Loucy (cell line): ENCODE results near the gene ADAMTS6.

Source experiments
- H2AFZ ChIP-seq: fragments of 200-600 bp; sonication (generic); 2 replicates; pipeline ENCODE4 v1.6.0; 2016; ENCODE audit warnings: antibody characterized with exemption, mild to moderate bottlenecking, low read length, moderate library complexity
- H3F3A ChIP-seq: fragments of 200-600 bp; 2 replicates; pipeline ENCODE4 v1.6.0; 2016; ENCODE audit warnings: antibody characterized with exemption, low read depth, mild to moderate bottlenecking
- H3K27me3 ChIP-seq: fragments of 200-600 bp; sonication (generic); 2 replicates; pipeline ENCODE4 v1.6.1; 2014; ENCODE audit warnings: low read length, mild to moderate bottlenecking; ENCODE audit not compliant: insufficient read depth, poor library complexity, severe bottlenecking
- H3K36me3 ChIP-seq: fragments of 200-600 bp; sonication (generic); 2 replicates; pipeline ENCODE4 v1.6.1; 2016; ENCODE audit warnings: low read length; ENCODE audit not compliant: insufficient read depth
- H3K4me1 ChIP-seq: fragments of 200-600 bp; sonication (generic); 2 replicates; pipeline ENCODE4 v1.5.1; 2014; ENCODE audit warnings: low read length, mild to moderate bottlenecking; ENCODE audit not compliant: insufficient read depth, poor library complexity, severe bottlenecking
- H3K4me2 ChIP-seq: fragments of 200-600 bp; sonication (generic); 2 replicates; pipeline ENCODE4 v1.6.0; 2014; ENCODE audit warnings: antibody characterized with exemption, low read length, low read depth, mild to moderate bottlenecking; ENCODE audit not compliant: poor library complexity, severe bottlenecking
- H3K4me3 ChIP-seq: fragments of 200-600 bp; sonication (generic); 2 replicates; pipeline ENCODE4 v1.5.1; 2014; ENCODE audit warnings: low read length, mild to moderate bottlenecking, mixed read lengths; ENCODE audit not compliant: poor library complexity, severe bottlenecking
- H3K79me2 ChIP-seq: fragments of 200-600 bp; sonication (generic); 2 replicates; pipeline ENCODE4 v1.6.1; 2014; ENCODE audit warnings: low read length; ENCODE audit not compliant: insufficient read depth
- H3K9ac ChIP-seq: fragments of 200-600 bp; sonication (generic); 2 replicates; pipeline ENCODE4 v1.6.0; 2014; ENCODE audit warnings: mild to moderate bottlenecking, low read depth, low read length, moderate library complexity; ENCODE audit not compliant: poor library complexity, severe bottlenecking
- H3K9me2 ChIP-seq: fragments of 200-600 bp; sonication (generic); replicated peaks from 2 replicates; pipeline ENCODE4 v1.6.1; 2016; ENCODE audit warnings: low read depth, low read length, mixed read lengths
- H3K9me3 ChIP-seq: fragments of 200-600 bp; sonication (generic); 2 replicates; pipeline ENCODE4 v1.6.1; 2014; ENCODE audit warnings: mild to moderate bottlenecking, antibody characterized with exemption, low read length, low read depth; ENCODE audit not compliant: insufficient read depth
- H4K20me1 ChIP-seq: fragments of 200-600 bp; sonication (generic); 2 replicates; pipeline ENCODE4 v1.6.0; 2014; ENCODE audit warnings: antibody characterized with exemption, low read length, mild to moderate bottlenecking; ENCODE audit not compliant: insufficient read depth, poor library complexity, severe bottlenecking
- CTCF ChIP-seq: fragments of 200-600 bp; sonication (generic); conservative IDR thresholded peaks from 2 replicates; pipeline ENCODE4 v1.5.1; 2014; ENCODE audit warnings: mild to moderate bottlenecking, antibody characterized with exemption, low read length
- EZH2phosphoT487 ChIP-seq: fragments of 200-600 bp; IDR thresholded peaks from 2 replicates; pipeline ENCODE4 v1.6.1; 2018; ENCODE audit warnings: antibody characterized with exemption, mild to moderate bottlenecking, moderate library complexity, borderline replicate concordance

Gene ADAMTS6

DNA sequence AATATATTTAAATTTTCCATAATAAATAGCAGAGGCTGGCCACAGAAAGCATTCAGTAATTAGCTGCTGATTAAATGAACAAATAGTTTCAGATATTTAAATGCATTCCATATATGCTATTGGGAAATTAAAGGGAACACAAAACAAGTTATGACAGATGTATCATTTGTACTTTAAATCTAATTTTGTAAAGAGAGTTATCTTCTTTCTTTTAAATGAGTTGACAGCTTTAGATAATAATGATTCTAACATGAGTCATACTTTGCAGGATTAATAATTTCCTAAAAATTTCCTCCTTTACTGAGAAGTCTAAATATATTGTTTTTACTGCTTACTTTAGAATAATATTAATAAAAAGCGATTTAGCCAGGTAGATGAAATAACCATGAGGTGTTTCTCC, 320.1 kb downstream of the ADAMTS6 start:
- H4K20me1 ChIP-seq, result no peaks in the 10 kb centered on the region
- peaks cover 8% of the 10 kb centered on the region for H3K4me1 ChIP-seq
- TF ChIP-seq CTCF, result no peak
- TF ChIP-seq EZH2phosphoT487, result no peak
- H3K4me3 ChIP-seq, result no peak overlapping the region
- H3K79me2 ChIP-seq, result no peaks in the 10 kb centered on the region
- no peaks in the 10 kb centered on the region for H3K9me2 ChIP-seq
- H3K9me3 ChIP-seq, result no peaks in the 10 kb centered on the region
- no peaks in the 10 kb centered on the region for H3F3A ChIP-seq
- H3K27me3 ChIP-seq, result no peaks in the 10 kb centered on the region
- H3K4me2 ChIP-seq, result no peak overlapping the region
- no peak overlapping the region for H3K9ac ChIP-seq
- H3K36me3 ChIP-seq, result no peaks in the 10 kb centered on the region
- no peak overlapping the region for H2AFZ ChIP-seq

DNA sequence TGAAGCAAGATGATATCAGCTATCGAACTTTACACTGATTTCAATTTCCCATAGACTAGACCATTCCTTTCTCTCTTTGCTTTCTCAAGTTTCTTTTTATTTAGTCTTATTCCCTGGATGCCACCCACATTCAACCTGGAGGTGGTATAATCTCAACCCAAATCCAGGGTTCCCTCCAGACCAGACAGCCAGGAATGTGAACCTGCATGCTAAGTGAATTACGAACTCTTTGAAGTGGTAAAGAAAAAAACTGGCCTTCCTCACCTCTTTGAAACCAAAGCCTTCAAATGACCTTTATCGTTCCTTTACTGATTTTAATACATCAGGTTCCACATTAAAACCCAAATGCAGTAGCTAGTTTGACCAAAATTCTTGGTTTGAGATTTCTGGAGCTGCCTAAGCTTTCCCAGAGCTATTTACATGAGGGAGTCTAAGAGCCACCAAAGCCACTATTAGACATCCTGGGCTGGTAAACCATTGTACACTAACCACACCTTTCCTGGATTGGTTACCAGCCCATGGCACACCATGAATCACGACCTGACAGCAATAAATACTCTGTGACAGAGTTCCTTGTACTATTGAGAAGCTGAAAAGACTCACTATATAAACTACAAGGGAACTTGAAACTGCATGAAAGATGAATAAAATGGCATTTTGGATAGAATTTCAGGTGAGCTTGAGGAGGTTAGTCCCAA, 323.7 kb downstream of the ADAMTS6 start:
- Histone ChIP-seq H4K20me1 (no peaks in the 10 kb centered on the region), H3K4me2 (no peak overlapping the region), H3K36me3 (no peaks in the 10 kb centered on the region), H3F3A (no peaks in the 10 kb centered on the region), H2AFZ (no peak overlapping the region), H3K4me1 (peaks cover 8% of the 10 kb centered on the region), H3K9ac (no peak overlapping the region), H3K4me3 (no peak overlapping the region), H3K9me3 (no peaks in the 10 kb centered on the region), H3K79me2 (no peaks in the 10 kb centered on the region), H3K27me3 (no peaks in the 10 kb centered on the region), H3K9me2 (no peaks in the 10 kb centered on the region)
- TF ChIP-seq CTCF (no peak), EZH2phosphoT487 (no peak)

DNA sequence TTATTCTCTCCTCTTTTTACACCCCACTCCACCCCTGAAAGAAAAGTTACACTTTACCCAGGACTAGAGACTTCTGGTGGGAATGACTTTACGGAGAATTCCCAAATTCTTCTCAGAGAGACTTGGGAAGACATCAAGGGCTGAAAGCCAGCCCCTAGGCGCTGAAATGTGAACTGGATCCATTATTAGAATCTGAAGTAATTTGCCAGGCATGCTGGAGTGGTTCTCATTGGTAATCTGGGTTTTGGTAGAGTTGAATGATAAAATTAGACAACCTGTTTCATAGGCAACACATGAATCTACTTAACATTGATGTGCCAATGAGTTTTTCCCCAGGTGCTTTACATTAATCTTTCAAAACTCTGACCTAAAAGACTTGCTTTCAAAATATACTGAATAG, 324.8 kb downstream of the ADAMTS6 start:
- Histone ChIP-seq H3K9me3 (no peaks in the 10 kb centered on the region), H2AFZ (no peak overlapping the region), H3K36me3 (no peaks in the 10 kb centered on the region), H3K4me3 (no peak overlapping the region), H3K27me3 (no peaks in the 10 kb centered on the region), H3F3A (no peaks in the 10 kb centered on the region), H3K79me2 (no peaks in the 10 kb centered on the region), H3K9ac (no peak overlapping the region), H4K20me1 (no peaks in the 10 kb centered on the region), H3K4me1 (peaks cover 8% of the 10 kb centered on the region), H3K9me2 (no peaks in the 10 kb centered on the region), H3K4me2 (no peak overlapping the region)
- TF ChIP-seq EZH2phosphoT487 (no peak), CTCF (no peak)
